Prostate gland (tissue), 1 donor: ENCODE results near the gene GPR162.
"Not testable (repeated sequence)": the region's sequence is repeated elsewhere in the genome, so short reads cannot be mapped to it uniquely, and the experiment has no call there.

ENCODE experiments used
- POLR2A ChIP-seq: fragments of 450-650 bp; IDR thresholded peaks from one replicate; pipeline ENCODE4 v1.6.1; 2016; ENCODE audit warnings: antibody characterized with exemption, mild to moderate bottlenecking
- POLR2AphosphoS5 ChIP-seq: sonication (generic); formaldehyde crosslinking; IDR thresholded peaks from one replicate; pipeline ENCODE4 v1.6.1; 2017; ENCODE audit warnings: antibody characterized with exemption

DNA sequence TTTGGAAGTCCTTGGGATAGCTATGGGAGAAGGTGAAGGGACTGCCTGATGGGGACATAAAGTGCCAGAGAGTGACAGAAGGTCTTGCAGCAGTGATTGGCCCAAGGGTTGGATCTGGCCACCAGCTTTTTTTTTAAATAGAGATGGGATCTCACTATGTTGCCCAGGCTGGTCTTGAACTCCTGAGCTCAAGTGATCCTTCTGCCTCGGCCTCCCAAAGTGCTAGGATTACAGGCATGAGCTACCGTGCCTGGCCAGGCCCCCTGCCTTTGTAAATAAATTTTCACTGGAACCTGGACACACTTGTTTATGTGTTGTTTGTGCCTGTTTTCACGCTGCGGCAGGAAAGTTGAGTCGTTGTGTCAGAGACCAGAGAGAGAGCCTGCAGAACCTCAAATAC lies 43.7 kb downstream of the GPR162 start:
- TF ChIP-seq POLR2A, POLR2AphosphoS5: not testable (repeated sequence)
